LNCaP clone FGC (cell line): ENCODE measurements around the gene TTC33.
"Not testable (repeated sequence)": the region's sequence is repeated elsewhere in the genome, so short reads cannot be mapped to it uniquely, and the experiment has no call there.

Experiments
- DNase-seq: peaks from one replicate; pipeline ENCODE4 v3.0.0-alpha.2; 2011; ENCODE audit warnings: low read depth
- H3K4me3 ChIP-seq: 2 replicates; pipeline ENCODE4 v1.5.1; 2011; ENCODE audit warnings: mild to moderate bottlenecking, low read depth, low read length, control low read depth
- TF ChIP-seq, protein P1 (sequence below): IDR thresholded peaks from 2 replicates; pipeline ENCODE4 v1.5.1; 2012; ENCODE audit warnings: mild to moderate bottlenecking; ENCODE audit not compliant: control insufficient read depth, insufficient read depth; ENCODE audit errors: extremely low read depth

The TTC33 gene

DNA sequence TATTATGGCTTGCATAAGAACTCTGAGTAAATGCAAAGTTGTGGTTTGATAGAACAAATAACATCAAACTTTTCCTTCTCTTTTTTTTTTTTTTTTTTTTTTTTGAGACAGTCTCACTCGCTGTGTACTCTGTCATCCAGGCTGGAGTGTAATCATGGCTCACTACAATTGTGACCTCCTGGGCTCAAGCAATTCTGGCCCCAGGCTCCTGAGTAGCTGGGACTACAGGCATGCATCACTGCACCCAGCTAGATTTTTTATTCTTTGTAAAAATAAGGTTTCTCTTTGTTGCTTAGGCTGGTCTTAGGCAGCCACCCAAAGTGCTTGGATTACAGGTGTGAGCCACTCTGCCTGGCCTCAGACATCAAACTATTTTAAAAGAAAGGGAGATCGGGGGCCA, 95.0 kb downstream of the TTC33 start:
- DNase-seq, result no peak
- no peak overlapping the region for H3K4me3 ChIP-seq
- TF ChIP-seq, protein P1, sequence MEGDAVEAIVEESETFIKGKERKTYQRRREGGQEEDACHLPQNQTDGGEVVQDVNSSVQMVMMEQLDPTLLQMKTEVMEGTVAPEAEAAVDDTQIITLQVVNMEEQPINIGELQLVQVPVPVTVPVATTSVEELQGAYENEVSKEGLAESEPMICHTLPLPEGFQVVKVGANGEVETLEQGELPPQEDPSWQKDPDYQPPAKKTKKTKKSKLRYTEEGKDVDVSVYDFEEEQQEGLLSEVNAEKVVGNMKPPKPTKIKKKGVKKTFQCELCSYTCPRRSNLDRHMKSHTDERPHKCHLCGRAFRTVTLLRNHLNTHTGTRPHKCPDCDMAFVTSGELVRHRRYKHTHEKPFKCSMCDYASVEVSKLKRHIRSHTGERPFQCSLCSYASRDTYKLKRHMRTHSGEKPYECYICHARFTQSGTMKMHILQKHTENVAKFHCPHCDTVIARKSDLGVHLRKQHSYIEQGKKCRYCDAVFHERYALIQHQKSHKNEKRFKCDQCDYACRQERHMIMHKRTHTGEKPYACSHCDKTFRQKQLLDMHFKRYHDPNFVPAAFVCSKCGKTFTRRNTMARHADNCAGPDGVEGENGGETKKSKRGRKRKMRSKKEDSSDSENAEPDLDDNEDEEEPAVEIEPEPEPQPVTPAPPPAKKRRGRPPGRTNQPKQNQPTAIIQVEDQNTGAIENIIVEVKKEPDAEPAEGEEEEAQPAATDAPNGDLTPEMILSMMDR, result no peak

DNA sequence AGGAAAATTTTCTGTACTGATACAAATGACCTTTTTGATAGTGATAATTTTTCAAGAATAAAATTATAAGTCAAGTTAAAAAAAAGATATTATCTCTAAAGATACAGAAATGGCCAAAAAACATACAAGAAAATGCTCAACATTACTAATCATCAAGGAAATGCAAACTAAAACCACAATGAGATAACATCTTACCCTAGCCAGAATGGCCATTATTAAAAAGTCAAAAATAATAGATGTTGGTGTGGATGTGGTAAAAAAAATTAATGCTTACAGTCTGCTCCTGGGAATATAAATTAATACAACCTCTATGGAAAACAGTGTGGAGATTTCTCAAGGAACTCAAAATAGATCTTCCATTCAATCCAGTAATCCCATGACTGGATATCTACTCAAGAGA, 99.0 kb downstream of the TTC33 start:
- TF ChIP-seq, protein P1, result no peak
- no peak for DNase-seq
- H3K4me3 ChIP-seq, result no peak overlapping the region

DNA sequence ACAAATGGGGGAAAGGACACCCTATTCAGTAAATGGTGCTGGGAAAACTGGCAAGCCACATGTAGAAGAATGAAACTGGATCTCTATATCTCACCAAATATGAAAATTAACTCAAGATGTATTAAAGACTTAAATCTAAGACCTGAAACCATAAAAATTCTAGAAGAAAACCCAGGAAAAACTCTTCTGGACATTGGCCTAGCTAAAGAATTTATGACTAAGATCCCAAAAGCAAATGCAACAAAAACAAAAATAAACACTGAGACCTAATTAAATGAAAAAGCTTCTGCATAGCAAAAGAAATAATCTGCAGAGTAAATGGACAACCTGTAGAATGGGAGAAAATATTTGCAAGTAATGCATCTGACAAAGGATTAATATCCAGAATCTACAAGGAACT, 99.7 kb downstream of the TTC33 start:
- H3K4me3 ChIP-seq, DNase-seq: not testable (repeated sequence)

DNA sequence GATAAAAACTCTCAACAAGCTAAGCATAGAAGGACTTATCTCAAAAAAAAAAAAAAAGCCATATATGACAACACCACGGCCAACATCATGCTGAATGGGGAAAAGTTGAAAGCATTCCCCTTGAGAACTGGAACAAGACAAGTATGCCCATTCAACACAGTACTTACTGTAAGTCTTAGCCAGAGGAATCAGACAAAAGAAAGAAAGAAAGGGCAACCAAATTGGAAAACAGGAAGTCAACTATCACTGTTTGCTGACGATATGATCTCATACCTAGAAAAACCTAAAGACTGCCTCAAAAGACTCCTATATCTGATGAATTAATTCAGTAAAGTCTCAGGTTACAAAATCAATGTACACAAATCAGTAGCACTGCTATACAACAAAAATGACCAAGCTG, 100.6 kb downstream of the TTC33 start:
- no peak for DNase-seq
- no peak overlapping the region for H3K4me3 ChIP-seq
- TF ChIP-seq, protein P1, result no peak

DNA sequence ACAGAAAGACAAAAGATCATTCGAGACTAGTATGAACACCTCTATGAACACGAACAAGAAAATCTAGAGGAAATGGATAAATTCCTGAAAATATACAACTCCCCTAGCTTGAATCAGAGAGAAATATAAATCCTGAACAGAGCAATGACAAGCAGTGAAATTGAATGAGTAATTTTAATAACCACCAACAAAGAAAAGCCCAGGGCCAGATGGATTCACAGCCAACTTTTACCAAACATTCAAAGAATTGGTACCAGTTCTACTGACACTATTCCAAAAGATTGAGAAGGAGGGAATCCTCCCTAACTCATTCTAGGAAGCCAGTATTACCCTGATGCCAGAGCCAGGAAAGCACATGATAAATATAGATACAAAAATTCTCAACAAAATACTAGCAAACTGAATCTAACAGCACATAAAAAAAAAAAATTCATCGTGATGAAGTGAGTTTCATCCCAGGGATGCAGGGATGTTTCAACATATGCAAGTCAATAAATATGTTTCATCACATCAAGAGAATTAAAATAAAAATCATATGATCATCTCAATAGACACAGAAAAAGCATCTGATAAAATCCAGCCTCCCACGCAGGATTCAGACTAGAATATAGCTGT, 101.3 kb downstream of the TTC33 start:
- no peak for DNase-seq
- TF ChIP-seq, protein P1, result no peak
- H3K4me3 ChIP-seq, result no peak overlapping the region

DNA sequence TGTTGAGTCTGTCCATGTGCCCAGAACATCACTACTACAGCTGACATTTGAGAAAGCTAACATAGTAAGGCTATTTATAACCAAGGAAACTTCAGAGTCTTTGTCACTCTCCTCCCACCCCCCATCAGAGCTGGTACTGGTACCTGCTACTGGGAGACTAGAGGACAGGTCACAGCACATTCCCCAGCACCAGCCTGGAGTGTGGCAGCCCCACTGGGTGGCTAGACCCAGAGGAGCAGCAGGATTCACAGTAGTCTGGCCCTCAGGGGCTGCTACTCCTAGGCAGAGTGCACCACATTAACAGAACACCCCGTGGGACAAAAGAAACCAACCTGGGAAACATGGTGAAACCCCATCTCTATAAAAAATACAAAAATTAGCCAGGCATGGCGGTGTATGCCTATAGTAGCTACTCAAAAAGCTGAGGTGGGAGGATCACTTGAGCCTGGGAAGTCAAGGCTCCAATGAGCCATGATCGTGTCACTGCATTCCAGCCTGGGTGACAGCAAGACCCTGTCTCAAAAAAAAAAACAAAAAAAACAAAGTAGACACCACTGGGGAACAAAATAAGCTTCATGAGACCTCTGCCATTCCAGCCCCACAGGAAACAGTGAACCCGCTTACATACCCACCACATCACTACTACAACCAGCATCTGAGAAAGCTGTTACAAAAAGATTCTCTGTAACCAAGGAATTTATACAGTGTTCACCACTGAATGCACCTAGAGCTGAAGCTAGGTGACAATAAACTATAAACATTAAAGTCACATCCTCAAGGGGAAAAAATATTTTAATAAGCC, 102.3 kb downstream of the TTC33 start:
- H3K4me3 ChIP-seq, result no peak overlapping the region
- DNase-seq, result no peak
- TF ChIP-seq, protein P1, result no peak

DNA sequence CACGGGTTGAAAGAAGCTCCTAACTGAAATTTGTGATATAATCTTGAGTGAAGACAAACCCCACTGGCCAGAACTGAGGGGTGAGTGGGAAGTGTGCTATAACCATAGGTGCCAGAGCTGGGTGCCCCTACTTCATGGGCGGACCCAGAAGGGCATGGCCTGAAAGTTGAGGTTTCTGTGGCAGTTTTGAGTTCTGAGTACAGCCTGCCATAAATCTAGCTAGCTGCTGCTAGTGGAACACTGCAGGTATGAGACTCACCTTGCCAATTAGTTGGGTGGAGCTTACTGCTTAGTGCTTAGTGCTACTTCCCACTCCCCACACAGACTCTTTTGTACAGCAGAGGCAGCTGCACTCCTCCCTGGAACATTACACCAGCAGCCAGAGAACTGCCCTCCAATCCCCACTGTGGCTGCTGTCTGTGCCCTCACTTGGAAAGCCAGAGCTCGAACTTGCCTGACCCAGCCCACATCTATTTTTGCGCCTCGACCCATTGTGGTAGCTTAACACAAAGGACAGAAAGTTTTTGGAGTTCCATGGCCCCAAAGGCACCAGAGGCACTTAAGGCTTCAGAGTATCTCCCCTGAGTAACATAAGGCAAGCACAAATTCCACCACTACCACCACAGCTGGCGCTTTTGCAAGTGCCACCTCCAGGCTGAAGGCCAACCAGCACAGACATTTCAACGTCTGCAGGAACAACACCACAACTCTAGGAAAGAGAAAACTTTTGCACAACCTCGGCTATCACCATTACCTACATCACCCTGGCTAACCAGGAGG, 103.1 kb downstream of the TTC33 start:
- no peak for DNase-seq
- no peak overlapping the region for H3K4me3 ChIP-seq
- TF ChIP-seq, protein P1, result no peak
